B cell (primary cell): ENCODE data around the gene EP400. TPM values are rescaled to one million over a fixed set of nuclear protein-coding genes. Genes with fewer than 3 reads are reported as not detected.

Source experiments
- ATAC-seq: fragments of 200-7000 bp; cut with Tn5 transposase; one replicate; pipeline ENCODE4 v1.10.0; 2021; ENCODE audit warnings: low read depth, mild to moderate bottlenecking, moderate number of reproducible peaks, moderate library complexity
- CTCF ChIA-PET: fragments of 350-600 bp; sonication (Branson Sonifier 250); formaldehyde crosslinking; loops from one replicate; lab custom pipeline; 2021; ENCODE audit warnings: antibody characterized with exemption, inconsistent platforms; lab: Charles Lee
- POLR2A ChIA-PET: fragments of 350-600 bp; sonication (Branson Sonifier 250); formaldehyde crosslinking; loops from one replicate; lab custom pipeline; 2021; ENCODE audit warnings: antibody characterized with exemption; lab: Charles Lee
- DNase-seq: peaks from one replicate; pipeline ENCODE4 v3.0.0; 2013
- H2AFZ ChIP-seq: 2 replicates; pipeline ENCODE4 v1.6.1; 2012; ENCODE audit warnings: mild to moderate bottlenecking, low read depth, low read length; ENCODE audit not compliant: insufficient read depth, poor library complexity, severe bottlenecking
- H3K27ac ChIP-seq, 2 donors: 1 replicate in 1 of 2; 2 replicates in 1 of 2; pipeline ENCODE4 v1.5.1; 2012 to 2013; ENCODE audit warnings: low read length in 2 of 2, mild to moderate bottlenecking in 2 of 2, moderate library complexity in 1 of 2
- H3K27me3 ChIP-seq, 4 experiments: fragments of 200-600 bp in 1 of 4; sonication (generic) in 1 of 4; replicated peaks in 1 of 4; 1 replicate in 2 of 4; 2 replicates in 2 of 4; pipeline versions ENCODE4 v1.6.1 to v1.7.0; 2013 to 2016; ENCODE audit warnings: low read length in 3 of 4, mild to moderate bottlenecking in 2 of 4, mixed read lengths in 1 of 4, moderate library complexity in 1 of 4; ENCODE audit not compliant: insufficient read depth in 4 of 4, control insufficient read depth in 3 of 4; ENCODE audit errors: control extremely low read depth in 1 of 4
- H3K36me3 ChIP-seq, 2 experiments: replicated peaks in 1 of 2; 1 replicate in 1 of 2; 2 replicates in 1 of 2; pipeline versions ENCODE4 v1.6.1 to v1.7.1; 2013; ENCODE audit warnings: low read length in 1 of 2; ENCODE audit not compliant: insufficient read depth in 2 of 2, control insufficient read depth in 1 of 2; ENCODE audit errors: control extremely low read depth in 1 of 2, extremely low read depth in 1 of 2
- H3K4me1 ChIP-seq, 2 donors: fragments of 200-600 bp in 1 of 2; sonication (generic) in 1 of 2; 1 replicate in 1 of 2; 2 replicates in 1 of 2; pipeline versions ENCODE4 v1.5.1 to v1.6.1; 2013 to 2017; ENCODE audit warnings: low read length in 2 of 2; ENCODE audit not compliant: control insufficient read depth in 2 of 2, insufficient read depth in 2 of 2
- H3K4me2 ChIP-seq: replicated peaks from 2 replicates; pipeline ENCODE3; 2012; ENCODE audit warnings: mild to moderate bottlenecking, low read depth, low read length; ENCODE audit not compliant: poor library complexity, severe bottlenecking
- H3K4me3 ChIP-seq, 5 experiments: fragments of 200-600 bp in 1 of 5; sonication (generic) in 1 of 5; 1 replicate in 3 of 5; 2 replicates in 2 of 5; pipeline versions ENCODE4 v1.5.1 to v1.7.0; 2011 to 2016; ENCODE audit warnings: low read length in 4 of 5, mild to moderate bottlenecking in 4 of 5, low read depth in 2 of 5, control low read depth in 1 of 5, moderate library complexity in 1 of 5; ENCODE audit not compliant: insufficient read depth in 1 of 5; ENCODE audit errors: control extremely low read depth in 1 of 5, extremely low read depth in 1 of 5
- H3K79me2 ChIP-seq: fragments of 200-600 bp; sonication (generic); one replicate; pipeline ENCODE4 v1.6.0; 2016; ENCODE audit warnings: low read length; ENCODE audit not compliant: control insufficient read depth, insufficient read depth
- H3K9ac ChIP-seq: fragments of 200-600 bp; sonication (generic); 2 replicates; pipeline ENCODE4 v1.6.1; 2017; ENCODE audit warnings: mild to moderate bottlenecking, low read length, moderate library complexity
- H3K9me3 ChIP-seq, 3 donors: one replicate each; pipeline versions ENCODE4 v1.6.1 to v1.7.1; 2013; ENCODE audit warnings: low read length in 2 of 3; ENCODE audit not compliant: control insufficient read depth in 2 of 3, insufficient read depth in 1 of 3; ENCODE audit errors: control extremely low read depth in 1 of 3
- H4K20me1 ChIP-seq: 2 replicates; pipeline ENCODE4 v1.6.0; 2012; ENCODE audit warnings: mild to moderate bottlenecking, low read length; ENCODE audit not compliant: insufficient read depth, control insufficient read depth, poor library complexity, severe bottlenecking
- H3K27ac Mint-ChIP-seq: one replicate; pipeline ENCODE4 v1.8.0; 2021; ENCODE audit warnings: mixed read lengths
- H3K27me3 Mint-ChIP-seq: one replicate; pipeline ENCODE4 v1.8.0; 2021; ENCODE audit warnings: mixed read lengths
- H3K4me1 Mint-ChIP-seq: one replicate; pipeline ENCODE4 v1.8.0; 2021; ENCODE audit warnings: mixed read lengths
- H3K4me3 Mint-ChIP-seq: one replicate; pipeline ENCODE4 v1.8.0; 2021; ENCODE audit warnings: mixed read lengths
- H3K9me3 Mint-ChIP-seq: one replicate; pipeline ENCODE4 v1.8.0; 2022; ENCODE audit warnings: mixed read lengths; ENCODE audit not compliant: insufficient read depth
- EZH2 ChIP-seq: IDR thresholded peaks from 2 replicates; pipeline ENCODE4 v1.6.1; 2012; ENCODE audit warnings: borderline replicate concordance, low read depth, mild to moderate bottlenecking, moderate library complexity, low read length; ENCODE audit not compliant: insufficient read depth, poor library complexity, severe bottlenecking
- WGBS: methylation state at CpG from one replicate; pipeline ENCODE4 v1.1.5; 2013; ENCODE audit warnings: missing lambda C conversion rate; ENCODE audit not compliant: insufficient coverage; 5-methylcytosine and 5-hydroxymethylcytosine counted together
- intact Hi-C: fragments of 100-400 bp; cut with micrococcal nuclease; formaldehyde crosslinking; loops from one replicate; pipeline ENCODE4 v1.10.0; 2022
- polyA plus RNA-seq: library from polyadenylated mRNA; depleted of rRNA; stranded (reverse); fragments of >200 nt; gene quantifications from 2 replicates; pipeline ENCODE4 v1.2.3, GENCODE V29; 2012
- total RNA-seq, 2 donors: library from RNA; stranded (reverse); fragments of 120-200 nt in 1 of 2; gene quantifications; 1 replicate in 1 of 2; 2 replicates in 1 of 2; pipeline versions ENCODE4 v1.2.3 to v1.2.4, GENCODE V29; 2013 to 2022
- TF ChIP-seq, protein P1 (sequence below): fragments of 200-600 bp; IDR thresholded peaks from one replicate; pipeline ENCODE4 v1.8.0; 2022; ENCODE audit warnings: antibody characterized with exemption, mild to moderate bottlenecking

EP400 gene
- total and polyA plus RNA-seq, 2 donors (not counting 1 experiment from before 2014, with no cell fraction given) = 17.3 to 82.2 TPM

DNA sequence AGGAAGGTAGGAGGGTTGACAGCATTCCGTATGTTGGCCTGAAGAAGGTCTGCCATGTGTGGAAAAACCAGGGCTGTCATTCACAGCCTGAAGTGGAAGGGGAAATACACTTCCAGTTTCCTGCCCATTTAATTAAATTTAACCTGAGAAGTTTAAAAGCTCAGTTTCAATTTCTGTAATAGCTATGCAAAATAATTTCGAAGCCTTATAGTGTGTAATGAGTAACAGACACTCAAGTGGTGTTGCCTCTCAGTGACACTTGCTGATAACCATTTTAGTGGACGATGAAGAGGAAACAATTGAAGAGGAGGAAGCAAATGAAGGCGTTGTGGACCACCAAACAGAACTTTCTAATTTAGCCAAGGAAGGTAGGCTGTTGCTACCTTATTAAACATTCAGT lies 44.8 kb downstream of the EP400 start:
- ChIA-PET CTCF (no interaction called here), POLR2A (no interaction called here)
- H3K4me3 Mint-ChIP-seq = no peak overlapping the region
- 38% methylated on average over 1 of the region's 4 CpGs for WGBS
- ATAC-seq = no peak
- Histone ChIP-seq H3K9ac (no peak overlapping the region), H3K27me3 (no peaks in the 10 kb centered on the region), H3K4me2 (no peak overlapping the region), H3K4me1 (no peaks in the 10 kb centered on the region), H3K36me3 (peaks cover 3 to 74% of the 10 kb centered on the region in 2 experiments), H3K4me3 (no peak overlapping the region), H3K27ac (no peak overlapping the region), H3K9me3 (no peaks in the 10 kb centered on the region), H2AFZ (no peak overlapping the region), H4K20me1 (no peaks in the 10 kb centered on the region), H3K79me2 (no peaks in the 10 kb centered on the region)
- TF ChIP-seq EZH2 = no peak
- TF ChIP-seq, protein P1, sequence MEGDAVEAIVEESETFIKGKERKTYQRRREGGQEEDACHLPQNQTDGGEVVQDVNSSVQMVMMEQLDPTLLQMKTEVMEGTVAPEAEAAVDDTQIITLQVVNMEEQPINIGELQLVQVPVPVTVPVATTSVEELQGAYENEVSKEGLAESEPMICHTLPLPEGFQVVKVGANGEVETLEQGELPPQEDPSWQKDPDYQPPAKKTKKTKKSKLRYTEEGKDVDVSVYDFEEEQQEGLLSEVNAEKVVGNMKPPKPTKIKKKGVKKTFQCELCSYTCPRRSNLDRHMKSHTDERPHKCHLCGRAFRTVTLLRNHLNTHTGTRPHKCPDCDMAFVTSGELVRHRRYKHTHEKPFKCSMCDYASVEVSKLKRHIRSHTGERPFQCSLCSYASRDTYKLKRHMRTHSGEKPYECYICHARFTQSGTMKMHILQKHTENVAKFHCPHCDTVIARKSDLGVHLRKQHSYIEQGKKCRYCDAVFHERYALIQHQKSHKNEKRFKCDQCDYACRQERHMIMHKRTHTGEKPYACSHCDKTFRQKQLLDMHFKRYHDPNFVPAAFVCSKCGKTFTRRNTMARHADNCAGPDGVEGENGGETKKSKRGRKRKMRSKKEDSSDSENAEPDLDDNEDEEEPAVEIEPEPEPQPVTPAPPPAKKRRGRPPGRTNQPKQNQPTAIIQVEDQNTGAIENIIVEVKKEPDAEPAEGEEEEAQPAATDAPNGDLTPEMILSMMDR = no peak
- intact Hi-C loops = no loop called here
- no peaks in the 10 kb centered on the region for H3K4me1 Mint-ChIP-seq
- H3K27ac Mint-ChIP-seq = no peak overlapping the region
- no peak for DNase-seq
- H3K9me3 Mint-ChIP-seq = no peaks in the 10 kb centered on the region
- H3K27me3 Mint-ChIP-seq = no peaks in the 10 kb centered on the region

DNA sequence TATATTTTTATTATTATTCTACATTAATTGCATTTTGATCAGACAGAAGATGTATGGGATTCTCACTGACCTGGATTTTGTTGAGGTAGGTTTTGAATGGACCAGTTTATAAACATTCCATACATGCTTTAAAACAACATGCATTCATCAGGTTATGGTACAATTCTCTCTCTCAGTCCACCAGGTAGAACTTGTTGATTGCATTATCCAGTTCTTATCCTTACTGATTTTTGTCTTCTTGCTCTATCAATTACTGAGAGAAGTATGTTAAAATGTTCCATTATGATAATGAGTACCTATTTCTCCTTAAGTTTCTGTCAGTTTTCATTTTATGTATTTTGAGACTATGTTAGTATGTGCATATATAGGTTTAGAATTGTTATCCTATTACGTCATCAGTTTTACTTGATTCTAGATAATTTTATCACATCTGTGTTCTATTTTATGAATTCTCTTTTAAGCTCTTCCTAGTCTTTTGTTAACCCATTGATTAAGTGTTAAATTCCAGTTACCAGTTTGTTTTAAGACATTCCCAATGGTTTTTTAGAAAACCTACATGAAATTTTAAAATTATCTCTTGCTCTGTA lies 50.6 kb downstream of the EP400 start:
- no peak overlapping the region for H3K4me2 ChIP-seq
- H3K4me3 ChIP-seq = no peak overlapping the region
- no CpG with 5 or more reads among the region's 1 CpG for WGBS
- POLR2A ChIA-PET = no interaction called here
- no peaks in the 10 kb centered on the region for H3K27me3 ChIP-seq
- H4K20me1 ChIP-seq = no peaks in the 10 kb centered on the region
- H3K36me3 ChIP-seq = peaks cover 0 to 38% of the 10 kb centered on the region in 2 experiments
- Mint-ChIP-seq H3K4me3 (no peak overlapping the region), H3K4me1 (no peaks in the 10 kb centered on the region), H3K27ac (no peak overlapping the region), H3K27me3 (no peaks in the 10 kb centered on the region), H3K9me3 (no peaks in the 10 kb centered on the region)
- no peaks in the 10 kb centered on the region for H3K4me1 ChIP-seq
- no peak overlapping the region for H2AFZ ChIP-seq
- H3K9me3 ChIP-seq = no peaks in the 10 kb centered on the region
- DNase-seq = no peak
- no peak overlapping the region for H3K27ac ChIP-seq
- TF ChIP-seq EZH2 = no peak
- TF ChIP-seq, protein P1 = no peak
- H3K9ac ChIP-seq = no peak overlapping the region
- no peak for ATAC-seq
- intact Hi-C loops = loop anchor here (10.0 kb wide), 1 partner anchor 1086 kb away; no protein-coding TSS in a partner anchor
- CTCF ChIA-PET = interaction anchor here (0.6 to 3.4 kb wide), 4 partner anchors 18 to 895 kb away, joined by 3 to 13 read pairs (median 4); no protein-coding TSS in a partner anchor
- H3K79me2 ChIP-seq = no peaks in the 10 kb centered on the region
